ENCODE results near the gene CDC14C. TPM values are rescaled to one million over a fixed set of nuclear protein-coding genes. Genes with fewer than 3 reads are reported as not detected.

The CDC14C gene
- total RNA-seq, 1 donor from 2014 or later = not detected

DNA sequence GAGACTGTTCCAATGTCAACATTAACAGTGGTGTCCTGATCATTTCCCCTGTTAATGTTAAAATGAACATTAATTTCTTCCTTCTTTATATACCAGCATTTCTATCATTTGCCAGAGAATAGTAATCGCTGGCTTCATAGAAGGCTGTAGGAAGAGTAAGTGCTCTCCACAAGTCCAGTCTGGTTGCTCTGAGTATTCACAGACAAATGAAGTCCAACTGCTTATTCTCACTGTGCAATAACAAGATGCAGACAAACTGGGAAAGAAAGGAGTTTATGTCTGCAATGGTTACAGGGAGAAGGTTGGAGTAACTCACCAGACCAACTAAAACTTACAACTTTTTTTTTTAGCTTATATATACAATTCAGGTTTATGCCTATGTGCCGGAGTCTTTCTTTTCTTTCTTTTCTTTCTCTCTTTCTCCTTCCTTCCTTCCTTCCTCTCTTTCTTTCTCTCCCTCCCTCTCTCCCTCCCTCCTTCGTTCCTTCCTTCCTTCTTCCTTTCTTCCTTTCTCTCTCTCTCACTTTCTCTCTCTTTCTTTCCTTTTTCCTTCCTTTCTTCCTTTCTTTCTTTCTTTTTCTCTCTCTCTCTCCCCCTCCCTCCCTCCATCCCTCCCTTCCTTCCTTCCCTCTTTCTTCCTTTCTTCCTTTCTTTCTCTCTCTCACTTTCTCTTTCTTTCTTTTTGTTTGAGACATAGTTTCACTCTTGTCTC lies 19.1 kb downstream of the CDC14C start:
- Histone ChIP-seq H3K36me3 (no peaks in the 10 kb centered on the region), H3K4me1 (no peaks in the 10 kb centered on the region), H3K27me3 (no peaks in the 10 kb centered on the region), H3K4me3 (no peak overlapping the region), H3K9me3 (no peaks in the 10 kb centered on the region), H3K27ac (no peak overlapping the region)
- intact Hi-C loops (cut with DNase I) = no loop called here
- DNase-seq (ENCODE audit: extremely low spot score in 2 of 2) = no peak
- TF ChIP-seq POLR2A (IDR thresholded peaks at IDR 0.05) = no peak
- no peak for TF ChIP-seq POLR2AphosphoS5 (IDR thresholded peaks at IDR 0.05; ENCODE audit: insufficient read depth in 1 of 2, low read depth in 1 of 2)
- TF ChIP-seq, protein P1, sequence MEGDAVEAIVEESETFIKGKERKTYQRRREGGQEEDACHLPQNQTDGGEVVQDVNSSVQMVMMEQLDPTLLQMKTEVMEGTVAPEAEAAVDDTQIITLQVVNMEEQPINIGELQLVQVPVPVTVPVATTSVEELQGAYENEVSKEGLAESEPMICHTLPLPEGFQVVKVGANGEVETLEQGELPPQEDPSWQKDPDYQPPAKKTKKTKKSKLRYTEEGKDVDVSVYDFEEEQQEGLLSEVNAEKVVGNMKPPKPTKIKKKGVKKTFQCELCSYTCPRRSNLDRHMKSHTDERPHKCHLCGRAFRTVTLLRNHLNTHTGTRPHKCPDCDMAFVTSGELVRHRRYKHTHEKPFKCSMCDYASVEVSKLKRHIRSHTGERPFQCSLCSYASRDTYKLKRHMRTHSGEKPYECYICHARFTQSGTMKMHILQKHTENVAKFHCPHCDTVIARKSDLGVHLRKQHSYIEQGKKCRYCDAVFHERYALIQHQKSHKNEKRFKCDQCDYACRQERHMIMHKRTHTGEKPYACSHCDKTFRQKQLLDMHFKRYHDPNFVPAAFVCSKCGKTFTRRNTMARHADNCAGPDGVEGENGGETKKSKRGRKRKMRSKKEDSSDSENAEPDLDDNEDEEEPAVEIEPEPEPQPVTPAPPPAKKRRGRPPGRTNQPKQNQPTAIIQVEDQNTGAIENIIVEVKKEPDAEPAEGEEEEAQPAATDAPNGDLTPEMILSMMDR (IDR thresholded peaks at IDR 0.05) = no peak

DNA sequence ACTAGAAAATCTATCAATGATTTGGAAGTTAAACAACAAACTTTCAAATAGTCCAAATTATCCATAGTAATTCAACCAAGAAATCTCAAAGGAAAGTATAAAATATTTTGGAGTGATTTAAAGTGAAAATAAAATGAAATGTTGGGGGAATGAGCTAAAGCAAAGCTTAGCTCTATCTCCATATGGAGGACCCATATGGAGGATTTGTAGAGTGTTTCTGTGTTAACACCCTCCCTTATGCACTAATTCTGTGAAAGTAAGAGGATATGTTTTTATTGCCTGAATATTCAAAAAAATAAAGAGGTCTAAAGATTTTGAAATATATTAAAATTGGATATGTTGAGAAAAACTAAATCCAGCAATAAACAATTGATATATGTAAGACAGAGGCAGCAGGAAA lies 31.6 kb downstream of the CDC14C start:
- TF ChIP-seq POLR2A (IDR thresholded peaks at IDR 0.05) (no peak), POLR2AphosphoS5 (IDR thresholded peaks at IDR 0.05; ENCODE audit: insufficient read depth in 1 of 2, low read depth in 1 of 2) (no peak)
- TF ChIP-seq, protein P1 (IDR thresholded peaks at IDR 0.05) = no peak
- Histone ChIP-seq H3K27me3 (no peaks in the 10 kb centered on the region), H3K4me3 (no peak overlapping the region), H3K9me3 (no peaks in the 10 kb centered on the region), H3K36me3 (no peaks in the 10 kb centered on the region), H3K4me1 (no peaks in the 10 kb centered on the region), H3K27ac (no peak overlapping the region)
- intact Hi-C loops (cut with DNase I) = no loop called here
- DNase-seq (ENCODE audit: extremely low spot score in 2 of 2) = no peak

DNA sequence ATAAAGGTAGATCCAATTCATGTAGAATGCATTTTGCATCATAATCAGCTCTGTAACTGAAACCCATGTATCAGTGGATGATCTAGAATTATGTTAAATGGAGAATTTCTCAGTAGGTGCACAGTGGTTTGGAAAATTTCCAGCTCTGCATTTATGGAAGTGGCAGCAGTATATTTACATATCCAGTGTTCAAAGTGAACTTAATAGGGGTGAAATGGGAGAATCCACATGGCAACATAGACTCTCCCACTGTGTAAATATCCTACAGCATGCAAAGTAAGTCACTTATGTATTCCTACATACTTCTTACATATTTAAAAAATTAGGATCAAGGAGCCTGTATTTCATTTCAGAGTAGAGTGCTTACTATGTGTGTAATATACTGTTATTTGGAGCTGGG lies 35.3 kb downstream of the CDC14C start:
- Histone ChIP-seq H3K36me3 (no peaks in the 10 kb centered on the region), H3K4me1 (no peaks in the 10 kb centered on the region), H3K4me3 (no peak overlapping the region), H3K9me3 (no peaks in the 10 kb centered on the region), H3K27ac (no peak overlapping the region), H3K27me3 (no peaks in the 10 kb centered on the region)
- intact Hi-C loops (cut with DNase I) = no loop called here
- DNase-seq (ENCODE audit: extremely low spot score in 2 of 2) = no peak
- TF ChIP-seq POLR2AphosphoS5 (IDR thresholded peaks at IDR 0.05; ENCODE audit: insufficient read depth in 1 of 2, low read depth in 1 of 2) (no peak), POLR2A (IDR thresholded peaks at IDR 0.05) (no peak)
- TF ChIP-seq, protein P1 (IDR thresholded peaks at IDR 0.05) = no peak

DNA sequence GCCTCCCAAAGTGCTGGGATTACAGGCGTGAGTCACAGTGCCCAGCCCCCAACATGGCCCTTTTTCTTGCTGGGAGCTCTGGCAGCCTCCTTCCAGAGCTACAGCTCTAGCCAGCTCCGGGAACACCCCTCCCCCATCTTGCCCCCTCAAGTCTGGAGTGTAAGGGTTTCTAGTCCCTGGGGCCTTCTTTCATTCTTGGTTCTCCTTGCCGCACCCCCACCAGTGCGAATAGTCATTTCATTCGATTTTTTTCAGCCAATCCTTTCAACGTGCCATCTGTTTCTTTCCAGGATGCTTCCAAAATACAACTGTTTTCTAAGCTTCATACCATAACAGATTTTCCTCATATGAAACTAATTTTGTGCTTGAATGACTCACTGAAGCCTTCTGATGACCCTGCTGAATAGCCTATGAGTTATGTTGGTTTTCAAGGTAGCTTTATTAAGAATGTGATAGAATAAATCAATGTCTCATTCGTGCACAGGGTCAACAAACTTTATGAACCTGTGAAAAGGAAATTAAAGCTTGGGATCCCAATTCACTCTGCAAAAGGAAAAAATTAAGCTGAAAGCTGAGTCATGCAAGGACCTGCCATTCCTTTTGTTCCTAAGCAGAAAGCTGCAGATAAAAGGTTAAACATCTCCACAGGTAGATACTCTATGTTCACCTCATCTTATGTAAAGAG lies 38.6 kb downstream of the CDC14C start:
- H3K4me3 ChIP-seq = no peak overlapping the region
- no peaks in the 10 kb centered on the region for H3K9me3 ChIP-seq
- intact Hi-C loops (cut with DNase I) = no loop called here
- H3K27ac ChIP-seq = no peak overlapping the region
- TF ChIP-seq POLR2A (IDR thresholded peaks at IDR 0.05) = no peak
- no peak for TF ChIP-seq POLR2AphosphoS5 (IDR thresholded peaks at IDR 0.05; ENCODE audit: insufficient read depth in 1 of 2, low read depth in 1 of 2)
- TF ChIP-seq, protein P1 (IDR thresholded peaks at IDR 0.05) = no peak
- no peak for DNase-seq (ENCODE audit: extremely low spot score in 2 of 2)
- H3K36me3 ChIP-seq = no peaks in the 10 kb centered on the region
- H3K4me1 ChIP-seq = no peaks in the 10 kb centered on the region
- H3K27me3 ChIP-seq = no peaks in the 10 kb centered on the region

DNA sequence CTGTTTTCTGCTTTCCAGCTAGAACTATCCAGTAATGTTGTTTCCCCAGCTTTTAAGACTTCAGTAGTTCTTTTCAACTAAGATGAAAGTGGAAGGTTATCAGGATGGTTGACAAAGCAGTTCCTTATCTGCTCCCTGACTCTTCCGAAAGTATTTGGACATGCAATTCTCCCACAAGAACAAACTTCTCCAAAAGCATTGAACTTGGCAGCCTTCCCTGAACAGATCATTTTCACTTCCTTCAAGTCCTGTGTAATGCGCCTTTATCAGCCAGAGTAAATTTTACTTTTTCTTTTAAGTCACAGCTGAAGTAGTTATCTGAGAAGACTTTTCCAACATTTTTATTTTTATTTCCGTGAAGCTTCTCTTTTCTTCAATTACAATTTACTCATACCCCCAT lies 39.7 kb downstream of the CDC14C start:
- Histone ChIP-seq H3K36me3 (no peaks in the 10 kb centered on the region), H3K4me3 (no peak overlapping the region), H3K9me3 (no peaks in the 10 kb centered on the region), H3K4me1 (no peaks in the 10 kb centered on the region), H3K27ac (no peak overlapping the region), H3K27me3 (no peaks in the 10 kb centered on the region)
- no peak for TF ChIP-seq POLR2A (IDR thresholded peaks at IDR 0.05)
- TF ChIP-seq, protein P1 (IDR thresholded peaks at IDR 0.05) = no peak
- no peak for TF ChIP-seq POLR2AphosphoS5 (IDR thresholded peaks at IDR 0.05; ENCODE audit: insufficient read depth in 1 of 2, low read depth in 1 of 2)
- DNase-seq (ENCODE audit: extremely low spot score in 2 of 2) = no peak
- intact Hi-C loops (cut with DNase I) = no loop called here
